HG03045 (cell line): Measurements from ENCODE around the gene ARSI.

Experiments
- ATAC-seq: cut with Tn5 transposase; IDR thresholded peaks from one replicate; pipeline ENCODE4 v1.9.1; 2021; ENCODE audit warnings: mild to moderate bottlenecking, moderate library complexity; ENCODE audit not compliant: unreplicated experiment

ARSI gene

DNA sequence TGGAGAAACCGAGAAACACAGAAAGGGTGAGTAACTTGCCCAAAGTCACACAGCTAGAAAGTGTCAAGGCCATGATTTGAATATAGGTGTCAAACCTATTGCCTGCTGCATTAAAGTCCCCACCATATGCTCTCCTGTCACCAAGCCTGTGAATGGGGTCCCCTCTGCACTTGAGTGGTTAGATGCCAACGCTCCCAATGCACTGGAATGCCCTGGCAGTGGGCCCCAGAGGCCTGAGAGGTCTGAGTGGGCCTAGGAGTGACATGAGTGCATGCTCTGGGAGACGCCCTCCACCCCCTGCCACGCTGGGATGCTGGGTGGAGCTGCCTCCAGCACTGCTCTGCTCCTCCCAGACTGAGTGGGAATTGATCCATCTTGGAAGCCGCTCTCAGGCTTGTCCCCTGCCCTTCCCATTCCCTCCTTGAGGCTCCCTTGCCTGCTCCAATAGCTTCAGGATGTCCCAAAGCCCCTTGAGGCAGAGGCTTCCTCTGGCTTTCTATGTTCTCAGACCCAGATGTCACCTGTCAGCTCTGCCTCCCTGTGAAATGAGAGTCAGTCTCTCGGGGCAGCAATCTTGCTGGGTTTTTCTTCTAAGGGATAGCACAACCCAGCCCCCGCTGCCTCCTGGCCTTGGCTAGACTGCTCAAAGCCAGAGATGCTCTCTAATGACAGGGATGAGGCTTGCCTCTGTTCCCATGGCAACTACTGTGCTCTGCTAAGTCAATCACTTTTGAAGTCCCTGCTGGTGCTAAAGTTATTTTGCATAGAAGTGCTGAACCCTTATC is 6.6 kb upstream of the ARSI start:
- no peak for ATAC-seq

GRCh38 chr5:150307617-150308426 is 5.1 kb upstream of the ARSI start:
- ATAC-seq: no peak

DNA sequence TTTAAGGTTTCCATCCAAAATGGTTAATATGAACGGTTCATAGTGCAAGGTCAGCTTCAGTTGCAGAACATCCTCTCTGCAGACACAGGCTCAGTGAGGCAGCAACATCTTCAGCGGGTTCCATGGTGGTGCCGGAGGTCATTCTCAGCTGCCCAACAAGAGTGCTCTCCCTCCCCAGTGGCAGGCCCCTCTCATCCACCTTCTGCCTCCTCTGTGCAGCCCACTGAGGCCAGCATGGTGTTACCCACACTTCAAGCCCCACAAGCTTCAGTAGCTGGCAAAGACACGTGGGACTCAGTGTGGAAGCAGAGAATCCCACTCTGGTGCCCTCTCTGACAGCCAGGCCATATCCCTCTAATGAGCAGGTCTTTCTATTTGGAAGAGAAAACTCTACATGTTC is 4.1 kb upstream of the ARSI start:
- ATAC-seq: no peak

DNA sequence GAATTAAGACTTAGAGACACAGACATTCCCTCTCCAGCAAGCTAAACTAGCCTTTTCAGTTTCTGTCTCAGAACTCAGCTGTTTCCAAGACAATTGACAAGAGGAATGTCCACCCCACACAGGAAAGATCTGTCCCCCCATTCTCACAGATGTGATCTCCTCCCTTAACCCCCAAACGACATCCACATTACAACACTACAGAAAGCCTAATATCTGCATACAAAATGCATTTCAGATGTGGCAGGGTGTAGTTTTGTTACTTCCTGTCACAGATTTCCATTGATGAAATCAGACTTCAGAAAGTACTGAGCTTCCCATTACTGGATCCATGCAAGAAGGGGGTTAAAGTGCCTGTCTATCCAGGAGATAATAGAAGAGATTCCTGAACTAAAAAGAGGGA is 2.9 kb upstream of the ARSI start:
- no peak for ATAC-seq

DNA sequence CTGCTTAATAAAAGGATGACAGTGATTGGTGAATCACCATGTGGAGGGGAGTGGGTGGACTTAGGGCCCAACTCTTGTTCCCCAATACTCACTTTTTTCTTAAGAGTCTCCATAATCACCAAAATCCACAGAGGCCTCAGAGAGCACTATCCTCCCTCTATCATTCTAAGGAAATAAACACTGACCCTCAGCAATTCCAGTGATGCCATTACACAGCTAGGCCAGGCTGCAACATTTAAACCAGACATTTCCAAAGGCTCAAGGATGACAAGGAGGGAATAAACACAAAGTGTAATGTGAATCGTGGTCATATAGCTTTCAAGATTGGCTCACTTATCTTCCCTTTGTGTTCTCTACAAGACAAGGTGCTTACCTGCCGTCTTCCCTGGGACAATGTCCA is 2.4 kb upstream of the ARSI start:
- no peak for ATAC-seq

GRCh38 chr5:150304481-150305081 is 1.9 kb upstream of the ARSI start:
- no peak for ATAC-seq

GRCh38 chr5:150303660-150304386 is 1.1 kb upstream of the ARSI start:
- no peak for ATAC-seq

GRCh38 chr5:150303070-150303615 is 438 bp upstream of the ARSI start:
- ATAC-seq: no peak

DNA sequence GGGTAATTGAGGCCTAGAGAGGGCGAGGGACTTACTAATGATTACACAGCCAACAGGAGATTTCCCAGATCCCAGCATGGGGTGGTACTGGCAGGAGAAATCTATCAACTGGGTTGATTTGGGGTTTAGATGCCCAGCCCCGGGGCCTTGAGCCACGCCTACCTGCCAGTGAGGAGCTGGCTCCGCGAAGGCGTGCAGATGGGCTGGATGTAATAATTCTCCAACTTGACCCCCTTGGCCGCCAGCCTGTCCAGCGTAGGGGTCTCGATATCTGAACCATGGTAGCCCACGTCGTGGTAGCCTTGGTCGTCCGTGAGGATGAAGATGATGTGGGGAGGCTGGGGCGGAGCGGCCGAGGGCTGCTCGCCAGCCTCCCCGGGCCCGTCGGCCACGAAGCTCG is 804 bp downstream of the ARSI start:
- no peak for ATAC-seq

DNA sequence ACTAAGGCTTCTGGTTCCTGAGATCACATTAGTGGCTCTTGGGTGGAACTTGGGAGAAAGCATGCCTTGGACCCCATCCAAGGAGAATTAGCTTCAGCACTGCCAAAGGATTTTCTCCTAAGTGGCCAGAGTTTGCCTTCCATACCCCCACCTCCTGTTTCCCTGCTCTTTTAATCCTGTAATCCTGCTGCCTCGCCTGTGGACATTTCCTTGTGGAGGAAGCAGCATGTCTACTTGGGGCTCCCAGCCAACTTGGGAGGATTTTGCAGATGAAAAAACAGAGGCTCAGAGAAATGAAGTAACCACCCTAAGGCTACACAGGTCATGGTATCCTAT is 1.6 kb downstream of the ARSI start:
- no peak for ATAC-seq

GRCh38 chr5:150300496-150301169 is 2.1 kb downstream of the ARSI start:
- no peak for ATAC-seq

DNA sequence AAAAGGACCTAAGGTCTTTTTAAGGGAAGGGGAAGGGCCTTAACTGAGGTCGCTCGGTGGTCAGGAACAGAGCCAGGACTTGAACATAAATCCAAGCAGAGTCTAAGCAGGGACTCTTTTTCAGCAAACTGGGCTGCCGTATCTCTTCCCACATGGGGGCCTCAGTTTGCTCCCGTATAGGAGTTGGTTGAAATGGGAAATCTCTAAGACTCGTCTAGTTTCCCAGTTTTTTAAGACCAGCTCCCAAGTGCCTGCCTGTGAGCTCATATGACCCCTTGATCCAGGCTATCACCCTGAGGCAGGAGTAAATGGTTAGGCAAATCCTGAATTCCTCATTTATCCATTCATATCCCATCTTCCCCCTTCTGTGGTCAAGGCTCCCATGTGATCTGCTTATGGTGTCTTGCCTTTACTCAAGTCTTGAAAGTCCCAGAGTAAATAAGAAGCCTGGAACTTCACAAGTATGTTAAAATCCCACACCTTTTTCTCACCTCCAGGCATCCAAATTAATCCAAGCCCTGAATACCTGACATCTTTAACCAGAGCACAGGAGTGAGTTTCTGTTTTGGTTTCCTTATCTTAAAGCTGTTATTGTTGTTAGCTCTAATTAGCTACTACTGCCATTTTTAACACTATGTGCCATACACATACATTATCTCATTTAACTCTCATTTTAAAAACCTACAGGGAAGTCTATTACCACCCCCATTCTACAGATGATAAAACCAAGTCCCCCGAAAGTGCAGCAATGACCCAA is 3.0 kb downstream of the ARSI start:
- ATAC-seq: no peak

GRCh38 chr5:150298701-150299451 is 3.8 kb downstream of the ARSI start:
- ATAC-seq: no peak

- no peak for ATAC-seq
Measured at GRCh38 chr5:150297934-150298595, 4.6 kb downstream of the ARSI start.

- ATAC-seq: no peak
Measured at GRCh38 chr5:150297236-150297890, 5.3 kb downstream of the ARSI start.

DNA sequence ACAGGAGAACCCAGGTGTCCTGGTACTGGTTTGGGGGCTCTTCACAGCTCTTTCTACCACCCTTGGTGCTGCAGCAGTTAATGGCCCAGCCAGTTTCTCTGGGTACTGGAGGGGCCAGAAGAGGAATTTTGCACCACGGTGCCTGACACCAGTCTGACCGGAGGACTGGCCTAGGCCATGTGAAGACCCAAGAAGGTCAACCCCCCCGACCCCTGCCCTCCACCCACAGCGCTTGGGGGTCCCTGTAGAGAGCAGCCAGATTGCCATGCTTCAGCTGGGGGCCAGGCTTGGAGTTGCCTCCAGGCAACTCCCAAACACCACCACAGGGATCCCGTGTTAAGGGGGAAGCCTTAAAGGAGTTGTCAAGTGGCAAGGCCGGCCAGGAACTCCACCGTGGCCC is 6.2 kb downstream of the ARSI start:
- no peak for ATAC-seq

- ATAC-seq: no peak
Measured at GRCh38 chr5:150295741-150296486, 6.8 kb downstream of the ARSI start.
